Adrenal gland (tissue), 5 donors: Measurements from ENCODE around the gene SPATA19.

Experiments used
- POLR2A ChIP-seq, 2 donors: fragments of 450-650 bp; IDR thresholded peaks; one replicate each; pipeline ENCODE4 v1.6.1; 2017; ENCODE audit warnings: antibody characterized with exemption in 2 of 2, mild to moderate bottlenecking in 2 of 2, moderate library complexity in 1 of 2
- TF ChIP-seq, protein P1 (sequence below), 6 experiments: fragments of 450-650 bp in 4 of 6; fragments of 200-600 bp in 2 of 6; sonication (generic) in 1 of 6; IDR thresholded peaks; 1 replicate in 5 of 6; 2 replicates in 1 of 6; pipeline versions ENCODE4 v1.5.1 to v1.8.0; 2016 to 2021; ENCODE audit warnings: antibody characterized with exemption in 6 of 6, mild to moderate bottlenecking in 2 of 6, moderate library complexity in 1 of 6
- donor health status: DM: no; HTN: no; CAD: no.

- TF ChIP-seq, protein P1, sequence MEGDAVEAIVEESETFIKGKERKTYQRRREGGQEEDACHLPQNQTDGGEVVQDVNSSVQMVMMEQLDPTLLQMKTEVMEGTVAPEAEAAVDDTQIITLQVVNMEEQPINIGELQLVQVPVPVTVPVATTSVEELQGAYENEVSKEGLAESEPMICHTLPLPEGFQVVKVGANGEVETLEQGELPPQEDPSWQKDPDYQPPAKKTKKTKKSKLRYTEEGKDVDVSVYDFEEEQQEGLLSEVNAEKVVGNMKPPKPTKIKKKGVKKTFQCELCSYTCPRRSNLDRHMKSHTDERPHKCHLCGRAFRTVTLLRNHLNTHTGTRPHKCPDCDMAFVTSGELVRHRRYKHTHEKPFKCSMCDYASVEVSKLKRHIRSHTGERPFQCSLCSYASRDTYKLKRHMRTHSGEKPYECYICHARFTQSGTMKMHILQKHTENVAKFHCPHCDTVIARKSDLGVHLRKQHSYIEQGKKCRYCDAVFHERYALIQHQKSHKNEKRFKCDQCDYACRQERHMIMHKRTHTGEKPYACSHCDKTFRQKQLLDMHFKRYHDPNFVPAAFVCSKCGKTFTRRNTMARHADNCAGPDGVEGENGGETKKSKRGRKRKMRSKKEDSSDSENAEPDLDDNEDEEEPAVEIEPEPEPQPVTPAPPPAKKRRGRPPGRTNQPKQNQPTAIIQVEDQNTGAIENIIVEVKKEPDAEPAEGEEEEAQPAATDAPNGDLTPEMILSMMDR (IDR thresholded peaks at IDR 0.05) = no peak
- no peak for TF ChIP-seq POLR2A (IDR thresholded peaks at IDR 0.05)
Observed at GRCh38 chr11:133801356-133801755, 44.0 kb downstream of the SPATA19 start.
